OCI-LY1 (cell line): Measurements from ENCODE around the gene KLHL26.

Source experiments
- H2AFZ ChIP-seq: fragments of 200-600 bp; sonication (generic), shearing (Covaris generic); 2 replicates; pipeline ENCODE4 v1.6.0; 2014; ENCODE audit warnings: antibody characterized with exemption, mild to moderate bottlenecking, low read length
- H3F3A ChIP-seq: fragments of 200-600 bp; sonication (generic), shearing (Covaris generic); 2 replicates; pipeline ENCODE4 v1.6.0; 2014; ENCODE audit warnings: mild to moderate bottlenecking, antibody characterized with exemption, low read length, moderate library complexity; ENCODE audit not compliant: insufficient read depth
- H3K27ac ChIP-seq: fragments of 200-600 bp; sonication (generic); 2 replicates; pipeline ENCODE4 v1.5.1; 2014; ENCODE audit warnings: low read length, mixed run types, mild to moderate bottlenecking, low read depth; ENCODE audit not compliant: poor library complexity, severe bottlenecking
- H3K27me3 ChIP-seq: fragments of 200-600 bp; sonication (generic); 2 replicates; pipeline ENCODE4 v1.6.0; 2014; ENCODE audit warnings: antibody characterized with exemption, mild to moderate bottlenecking, low read length, moderate library complexity; ENCODE audit not compliant: insufficient read depth
- H3K36me3 ChIP-seq: fragments of 200-600 bp; sonication (generic); 2 replicates; pipeline ENCODE4 v1.6.1; 2014; ENCODE audit warnings: mild to moderate bottlenecking, antibody characterized with exemption, low read length, moderate library complexity, mixed read lengths; ENCODE audit not compliant: insufficient read depth
- H3K4me1 ChIP-seq: fragments of 200-600 bp; sonication (generic); 2 replicates; pipeline ENCODE4 v1.5.1; 2014; ENCODE audit warnings: mild to moderate bottlenecking, low read length, moderate library complexity; ENCODE audit not compliant: insufficient read depth, severe bottlenecking
- H3K4me2 ChIP-seq: fragments of 200-600 bp; sonication (generic), shearing (Covaris generic); 2 replicates; pipeline ENCODE4 v1.6.1; 2014; ENCODE audit warnings: low read length
- H3K4me3 ChIP-seq: fragments of 200-600 bp; sonication (generic); 2 replicates; pipeline ENCODE4 v1.5.1; 2014; ENCODE audit warnings: low read length, low read depth, mild to moderate bottlenecking, mixed read lengths; ENCODE audit not compliant: poor library complexity, severe bottlenecking
- H3K79me2 ChIP-seq: fragments of 200-600 bp; shearing (Covaris generic); 2 replicates; pipeline ENCODE4 v1.6.1; 2016; ENCODE audit warnings: mixed run types, low read length, mixed read lengths; ENCODE audit not compliant: insufficient read depth
- H3K9ac ChIP-seq: fragments of 200-600 bp; sonication (generic), shearing (Covaris generic); 2 replicates; pipeline ENCODE4 v1.6.1; 2014; ENCODE audit warnings: mild to moderate bottlenecking, low read length, mixed read lengths
- H3K9me2 ChIP-seq: fragments of 200-600 bp; sonication (generic), shearing (Covaris generic); 2 replicates; pipeline ENCODE4 v1.6.1; 2014; ENCODE audit warnings: low read depth, mild to moderate bottlenecking, low read length, mixed read lengths
- H3K9me3 ChIP-seq: fragments of 200-600 bp; shearing (Covaris generic); 2 replicates; pipeline ENCODE4 v1.6.1; 2014; ENCODE audit warnings: low read length, mixed read lengths
- H4K20me1 ChIP-seq: fragments of 200-600 bp; sonication (generic), shearing (Covaris generic); 2 replicates; pipeline ENCODE4 v1.6.0; 2016; ENCODE audit warnings: mild to moderate bottlenecking, low read length; ENCODE audit not compliant: insufficient read depth
- CTCF ChIP-seq: fragments of 200-600 bp; sonication (generic), shearing (Covaris generic); IDR thresholded peaks from 2 replicates; pipeline ENCODE4 v1.5.1; 2017; ENCODE audit warnings: mild to moderate bottlenecking, antibody characterized with exemption, low read length, moderate library complexity, mixed read lengths
- EZH2 ChIP-seq: fragments of 200-600 bp; sonication (generic), shearing (Covaris generic); IDR thresholded peaks from 2 replicates; pipeline ENCODE4 v1.8.0; 2017; ENCODE audit warnings: borderline replicate concordance, mixed run types, mild to moderate bottlenecking, antibody characterized with exemption, low read length, moderate library complexity, mixed read lengths

The KLHL26 gene

GRCh38 chr19:18710186-18710585 is 73.4 kb downstream of the KLHL26 start:
- no peak overlapping the region for H3K27ac ChIP-seq
- no peaks in the 10 kb centered on the region for H3F3A ChIP-seq
- no peaks in the 10 kb centered on the region for H4K20me1 ChIP-seq
- TF ChIP-seq EZH2 (no peak), CTCF (no peak)
- H3K9me3 ChIP-seq, result peaks cover 2% of the 10 kb centered on the region; the same call in 1 of the 2 replicates
- no peaks in the 10 kb centered on the region for H3K9me2 ChIP-seq
- H3K4me2 ChIP-seq, result no peak overlapping the region
- no peak overlapping the region for H3K9ac ChIP-seq
- no peaks in the 10 kb centered on the region for H3K4me1 ChIP-seq
- no peaks in the 10 kb centered on the region; the same call in 1 of the 2 replicates for H3K27me3 ChIP-seq
- H2AFZ ChIP-seq, result no peak overlapping the region
- no peaks in the 10 kb centered on the region; the same call in 1 of the 2 replicates for H3K36me3 ChIP-seq
- H3K4me3 ChIP-seq, result no peak overlapping the region
- no peaks in the 10 kb centered on the region for H3K79me2 ChIP-seq

GRCh38 chr19:18710996-18711751 is 74.3 kb downstream of the KLHL26 start:
- Histone ChIP-seq H3K9me2 (no peaks in the 10 kb centered on the region), H3K79me2 (no peaks in the 10 kb centered on the region), H2AFZ (no peak overlapping the region), H3K4me3 (no peak overlapping the region), H3K36me3 (no peaks in the 10 kb centered on the region; the same call in 1 of the 2 replicates), H3K4me1 (no peaks in the 10 kb centered on the region), H3K9ac (no peak overlapping the region), H3K4me2 (no peak overlapping the region), H3K9me3 (peaks cover 2% of the 10 kb centered on the region; the same call in 1 of the 2 replicates), H3F3A (no peaks in the 10 kb centered on the region), H3K27me3 (no peaks in the 10 kb centered on the region; the same call in 1 of the 2 replicates), H4K20me1 (no peaks in the 10 kb centered on the region), H3K27ac (no peak overlapping the region)
- no peak for TF ChIP-seq CTCF
- no peak for TF ChIP-seq EZH2

GRCh38 chr19:18711893-18712292 is 75.1 kb downstream of the KLHL26 start:
- no peaks in the 10 kb centered on the region for H3K79me2 ChIP-seq
- H3K9ac ChIP-seq, result no peak overlapping the region
- no peak overlapping the region for H2AFZ ChIP-seq
- H3K9me2 ChIP-seq, result no peaks in the 10 kb centered on the region
- H3K4me1 ChIP-seq, result no peaks in the 10 kb centered on the region
- H3K9me3 ChIP-seq, result peaks cover 2% of the 10 kb centered on the region; the same call in 1 of the 2 replicates
- TF ChIP-seq CTCF (no peak), EZH2 (no peak)
- no peak overlapping the region for H3K4me2 ChIP-seq
- no peaks in the 10 kb centered on the region; the same call in 1 of the 2 replicates for H3K27me3 ChIP-seq
- H3K36me3 ChIP-seq, result no peaks in the 10 kb centered on the region; the same call in 1 of the 2 replicates
- no peaks in the 10 kb centered on the region for H4K20me1 ChIP-seq
- no peak overlapping the region for H3K4me3 ChIP-seq
- H3F3A ChIP-seq, result no peaks in the 10 kb centered on the region
- no peak overlapping the region for H3K27ac ChIP-seq
